Spinal cord (tissue), 10 donors: Measurements from ENCODE around the gene MAP2K5. TPM values are rescaled to one million over a fixed set of nuclear protein-coding genes. Genes with fewer than 3 reads are reported as not detected.

Experiments
- DNase-seq, 6 donors: peaks; one replicate each; pipeline versions ENCODE4 v3.0.0 to v3.0.0-alpha.2; 2013 to 2015; ENCODE audit warnings: low spot score in 6 of 6, low read depth in 4 of 6
- H3K27ac ChIP-seq: one replicate; pipeline ENCODE4 v1.5.1; 2013; ENCODE audit warnings: low read depth, low read length, control low read depth
- H3K27me3 ChIP-seq: one replicate; pipeline ENCODE4 v1.6.1; 2013; ENCODE audit warnings: low read length; ENCODE audit not compliant: control insufficient read depth, insufficient read depth
- H3K36me3 ChIP-seq: one replicate; pipeline ENCODE4 v1.6.1; 2013; ENCODE audit warnings: low read length; ENCODE audit not compliant: control insufficient read depth, insufficient read depth
- H3K4me1 ChIP-seq: one replicate; pipeline ENCODE4 v1.6.1; 2013; ENCODE audit warnings: low read length; ENCODE audit not compliant: control insufficient read depth, insufficient read depth
- H3K4me3 ChIP-seq: one replicate; pipeline ENCODE4 v1.5.1; 2013; ENCODE audit warnings: low read depth, low read length, control low read depth
- H3K9me3 ChIP-seq: one replicate; pipeline ENCODE4 v1.6.1; 2013; ENCODE audit warnings: low read length; ENCODE audit not compliant: control insufficient read depth, insufficient read depth
- WGBS: methylation state at CpG from one replicate; pipeline ENCODE4 v1.1.5; 2013; ENCODE audit warnings: missing lambda C conversion rate; ENCODE audit not compliant: insufficient coverage; 5-methylcytosine and 5-hydroxymethylcytosine counted together
- polyA plus RNA-seq, 2 donors: library from polyadenylated mRNA; unstranded; fragments of 120-200 nt; gene quantifications; one replicate each; pipeline ENCODE4 v1.2.1, GENCODE V29; 2013; ENCODE audit not compliant: insufficient read length in 2 of 2
- small RNA-seq: library from RNA; depleted of rRNA; stranded (forward); fragments of <200 nt; gene quantifications from one replicate; pipeline ENCODE3, GENCODE V24; 2014; ENCODE audit warnings: low replicate concordance
- total RNA-seq, 2 donors: library from RNA; depleted of rRNA in 1 of 2; stranded (reverse); fragments of 120-200 nt in 1 of 2; fragments of >200 nt in 1 of 2; gene quantifications; one replicate each; pipeline versions ENCODE4 v1.2.3 to v1.2.4, GENCODE V29; 2013 to 2014
- donor health status: healthy.

MAP2K5 gene
- total and polyA plus RNA-seq, 4 donors, result 15.6 to 29.4 (median 25.4) TPM

- no peaks in the 10 kb centered on the region for H3K9me3 ChIP-seq
- DNase-seq, result no peak
- no peaks in the 10 kb centered on the region for H3K4me1 ChIP-seq
- no peak overlapping the region for H3K27ac ChIP-seq
- no peaks in the 10 kb centered on the region for H3K27me3 ChIP-seq
- H3K36me3 ChIP-seq, result no peaks in the 10 kb centered on the region
- 100% methylated on average over 1 of the region's 4 CpGs for WGBS
- H3K4me3 ChIP-seq, result no peak overlapping the region
Measured at GRCh38 chr15:67850994-67851571, 308.6 kb downstream of the MAP2K5 start.

DNA sequence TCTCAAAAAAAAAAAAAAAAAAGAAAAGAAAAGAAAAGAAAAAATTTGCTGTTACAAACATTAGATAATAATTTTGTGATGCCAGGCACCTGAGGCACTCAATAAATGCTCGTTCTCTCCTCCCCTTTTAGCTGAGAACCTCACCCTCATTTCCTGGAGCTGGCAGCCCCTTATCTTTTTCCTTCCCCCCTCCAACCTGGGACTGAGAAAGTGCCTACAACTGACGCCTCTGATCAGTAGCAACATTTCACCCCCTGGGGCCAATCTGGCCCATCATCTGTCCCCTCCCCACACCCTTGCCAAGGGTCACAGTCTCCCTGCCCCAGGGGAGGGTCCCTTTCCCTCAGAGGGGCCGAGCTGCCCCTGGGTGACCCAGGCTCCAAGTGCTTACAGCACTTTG lies 309.9 kb downstream of the MAP2K5 start:
- no peak overlapping the region for H3K27ac ChIP-seq
- no peaks in the 10 kb centered on the region for H3K9me3 ChIP-seq
- H3K36me3 ChIP-seq, result no peaks in the 10 kb centered on the region
- H3K4me3 ChIP-seq, result no peak overlapping the region
- 83% methylated on average over 2 of the region's 3 CpGs for WGBS
- no peaks in the 10 kb centered on the region for H3K27me3 ChIP-seq
- no peaks in the 10 kb centered on the region for H3K4me1 ChIP-seq
- no peak for DNase-seq

- no peaks in the 10 kb centered on the region for H3K4me1 ChIP-seq
- no peaks in the 10 kb centered on the region for H3K36me3 ChIP-seq
- WGBS, result no CpG with 5 or more reads among the region's 3 CpGs
- H3K27ac ChIP-seq, result no peak overlapping the region
- no peak overlapping the region for H3K4me3 ChIP-seq
- no peak for DNase-seq
- no peaks in the 10 kb centered on the region for H3K27me3 ChIP-seq
- H3K9me3 ChIP-seq, result no peaks in the 10 kb centered on the region
Measured at GRCh38 chr15:67853454-67853853, 311.0 kb downstream of the MAP2K5 start.

DNA sequence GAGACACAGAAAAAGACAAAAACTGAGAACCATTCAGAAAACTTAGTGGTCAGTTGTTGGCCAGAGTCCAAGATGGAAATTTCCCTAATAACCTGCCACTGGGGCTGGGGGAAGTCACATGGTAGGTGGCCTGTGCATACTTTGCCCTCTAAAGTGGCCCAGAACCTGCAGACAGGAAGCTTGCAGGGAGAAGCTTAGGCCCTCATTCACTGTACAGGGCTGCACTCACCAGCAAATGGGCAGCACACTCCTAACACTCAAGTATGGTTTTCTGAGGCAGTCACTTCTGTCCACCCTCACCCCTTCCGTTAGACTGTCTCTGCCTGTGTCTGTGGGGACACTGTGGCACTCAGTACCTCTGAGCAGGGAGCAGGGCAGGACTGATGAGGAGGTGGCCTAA lies 311.9 kb downstream of the MAP2K5 start:
- Histone ChIP-seq H3K9me3 (no peaks in the 10 kb centered on the region), H3K27me3 (no peaks in the 10 kb centered on the region), H3K36me3 (no peaks in the 10 kb centered on the region), H3K27ac (no peak overlapping the region), H3K4me3 (no peak overlapping the region), H3K4me1 (peaks cover under 1% of the 10 kb centered on the region)
- WGBS, result no CpG with 5 or more reads among the region's 1 CpG
- no peak for DNase-seq

DNA sequence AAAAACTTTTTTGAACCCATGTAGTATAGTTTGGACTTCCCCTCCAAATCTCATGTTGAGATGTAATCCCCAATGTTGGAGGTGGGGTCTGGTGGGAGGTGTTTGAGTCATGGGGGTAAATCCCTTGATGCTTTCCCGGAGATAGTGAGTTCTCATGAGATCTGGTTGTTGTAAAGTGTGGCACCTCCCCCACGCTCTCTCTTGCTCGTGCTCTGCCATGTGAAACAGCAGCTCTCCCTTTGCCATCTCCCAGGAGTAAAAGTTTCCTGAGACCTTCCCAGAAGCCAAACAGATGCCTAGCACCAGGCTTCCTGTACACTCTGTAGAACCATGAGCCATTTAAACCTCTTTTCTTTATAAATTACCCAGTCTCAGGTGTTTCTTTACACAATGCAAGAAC lies 313.3 kb downstream of the MAP2K5 start:
- DNase-seq, result peak in 1 of 6 donors; percentile 12
- Histone ChIP-seq H3K27ac (no peak overlapping the region), H3K27me3 (no peaks in the 10 kb centered on the region), H3K36me3 (no peaks in the 10 kb centered on the region), H3K9me3 (no peaks in the 10 kb centered on the region), H3K4me1 (peaks cover 10% of the 10 kb centered on the region), H3K4me3 (no peak overlapping the region)
- 58% methylated on average over 2 of the region's 3 CpGs for WGBS

Small RNA genes lying within 50 kb of the gene (small RNA-seq; reads per million reads assigned to genes)
- gene RNU6-1, result 0.10 reads per million

Other genes with a start within 250 kb of the MAP2K5 start
- gene C15orf61, start 21.6 kb upstream of the MAP2K5 start, total RNA-seq, result 10 to 100 TPM in 1 of 2 donors, 1 to 10 TPM in 1; 5.3 to 11.5 TPM
- 10 to 100 TPM; 13.3 to 14.5 TPM for gene C15orf61, start 21.6 kb upstream of the MAP2K5 start, polyA plus RNA-seq